ENCODE measurements around the gene SCYGR5. TPM values are rescaled to one million over a fixed set of nuclear protein-coding genes. Genes with fewer than 3 reads are reported as not detected.

Gene SCYGR5
- polyA plus RNA-seq, 1 donor (not counting 4 experiments of a cell fraction or from before 2014, with no cell fraction given) = not detected

DNA sequence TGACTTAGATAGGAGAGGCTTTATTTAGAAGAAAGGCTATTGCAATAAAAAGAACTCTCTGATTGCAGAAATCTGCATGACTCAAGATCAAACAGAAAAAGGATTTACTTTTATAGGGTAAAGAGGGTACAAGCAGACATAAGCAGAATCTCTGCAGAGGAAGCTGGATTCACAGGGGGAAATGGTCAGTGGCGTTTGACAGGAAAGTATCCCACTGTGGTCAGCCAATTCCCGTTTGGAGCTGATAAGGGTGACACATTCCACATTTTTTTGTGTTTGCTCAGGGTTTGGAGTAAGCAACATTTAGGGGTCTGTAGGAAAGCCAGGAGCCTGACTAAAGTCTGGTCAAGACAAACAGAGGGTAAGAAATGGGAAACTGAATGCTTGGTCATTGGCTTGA is 23.9 kb upstream of the SCYGR5 start:
- FAIRE-seq = no peak

DNA sequence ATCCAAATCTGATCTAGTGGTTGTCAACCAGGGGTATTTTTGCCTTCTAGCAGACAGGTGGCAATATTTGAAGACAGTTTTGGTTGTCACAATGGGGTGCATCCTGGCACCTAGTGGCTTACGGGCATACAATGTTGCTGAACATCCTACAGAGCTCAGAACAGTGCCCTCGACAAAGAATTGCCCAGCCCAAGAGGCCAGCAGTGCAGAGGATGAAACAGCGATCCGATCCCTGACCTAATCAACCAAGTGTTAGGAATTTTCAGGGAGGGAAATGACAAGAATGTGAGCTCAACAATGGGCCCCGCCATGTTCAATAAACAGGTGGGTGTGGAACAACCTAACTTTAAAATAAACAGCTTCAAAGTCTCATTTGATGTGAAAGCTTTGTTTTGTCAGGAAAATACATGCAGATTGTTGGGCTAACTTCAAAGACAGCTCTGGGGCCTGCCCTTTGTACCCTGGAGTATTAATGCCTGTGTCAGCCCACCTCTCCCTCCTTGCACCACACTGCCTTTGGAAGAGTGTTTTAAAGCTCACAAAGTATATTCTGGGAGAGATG is 22.5 kb upstream of the SCYGR5 start:
- Histone ChIP-seq H3K36me3 (ENCODE audit: control insufficient read depth in 2 of 2, extremely low read depth in 1 of 2, insufficient read depth in 2 of 2, low read length in 2 of 2) (no peaks in the 10 kb centered on the region), H3K4me2 (ENCODE audit: control insufficient read depth, extremely low read depth, insufficient read depth, low read depth, low read length) (no peak overlapping the region), H3K4me1 (ENCODE audit: control insufficient read depth, extremely low read depth, insufficient read depth, low read length) (no peaks in the 10 kb centered on the region), H3K27ac (ENCODE audit: control insufficient read depth, insufficient read depth, low read length) (no peak overlapping the region), H3K79me2 (ENCODE audit: control insufficient read depth, insufficient read depth, low read length) (no peaks in the 10 kb centered on the region), H3K27me3 (ENCODE audit: control insufficient read depth, extremely low read depth, insufficient read depth, low read length) (no peaks in the 10 kb centered on the region), H2AFZ (ENCODE audit: control insufficient read depth, low read length) (no peak overlapping the region), H3K9ac (ENCODE audit: control insufficient read depth, extremely low read depth, insufficient read depth, low read length) (no peak overlapping the region), H4K20me1 (ENCODE audit: control insufficient read depth, extremely low read depth, insufficient read depth, low read length) (no peaks in the 10 kb centered on the region), H3K9me3 (ENCODE audit: control insufficient read depth, low read depth, low read length) (no peaks in the 10 kb centered on the region), H3K4me3 (ENCODE audit: control insufficient read depth in 2 of 3, extremely low read depth in 1 of 3, insufficient read depth in 2 of 3, low read depth in 1 of 3, low read length in 3 of 3) (no peak overlapping the region), H3K9me1 (ENCODE audit: control insufficient read depth, extremely low read depth, insufficient read depth, low read length) (no peaks in the 10 kb centered on the region)
- dilution Hi-C loops (cut with MboI; ENCODE audit: extremely low pct_ligation_motif_present, low sequenced_read_pairs) = no loop called here
- TF ChIP-seq EZH2 (IDR thresholded peaks at IDR 0.05; ENCODE audit: low read length) = no peak
- TF ChIP-seq, protein P1, sequence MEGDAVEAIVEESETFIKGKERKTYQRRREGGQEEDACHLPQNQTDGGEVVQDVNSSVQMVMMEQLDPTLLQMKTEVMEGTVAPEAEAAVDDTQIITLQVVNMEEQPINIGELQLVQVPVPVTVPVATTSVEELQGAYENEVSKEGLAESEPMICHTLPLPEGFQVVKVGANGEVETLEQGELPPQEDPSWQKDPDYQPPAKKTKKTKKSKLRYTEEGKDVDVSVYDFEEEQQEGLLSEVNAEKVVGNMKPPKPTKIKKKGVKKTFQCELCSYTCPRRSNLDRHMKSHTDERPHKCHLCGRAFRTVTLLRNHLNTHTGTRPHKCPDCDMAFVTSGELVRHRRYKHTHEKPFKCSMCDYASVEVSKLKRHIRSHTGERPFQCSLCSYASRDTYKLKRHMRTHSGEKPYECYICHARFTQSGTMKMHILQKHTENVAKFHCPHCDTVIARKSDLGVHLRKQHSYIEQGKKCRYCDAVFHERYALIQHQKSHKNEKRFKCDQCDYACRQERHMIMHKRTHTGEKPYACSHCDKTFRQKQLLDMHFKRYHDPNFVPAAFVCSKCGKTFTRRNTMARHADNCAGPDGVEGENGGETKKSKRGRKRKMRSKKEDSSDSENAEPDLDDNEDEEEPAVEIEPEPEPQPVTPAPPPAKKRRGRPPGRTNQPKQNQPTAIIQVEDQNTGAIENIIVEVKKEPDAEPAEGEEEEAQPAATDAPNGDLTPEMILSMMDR (optimal IDR thresholded peaks at IDR 0.05 in 1 of 3, IDR thresholded peaks at IDR 0.05 in 1 of 3, conservative IDR thresholded peaks at IDR 0.05 in 1 of 3; ENCODE audit: extremely low read depth in 1 of 3, insufficient read depth in 2 of 3, low read length in 3 of 3) = no peak
- FAIRE-seq = no peak
- DNase-seq (ENCODE audit: low read depth, low spot score) = no peak

More for the DNA sequence above, 23.9 kb upstream of the SCYGR5 start:
- Histone ChIP-seq H3K9ac (ENCODE audit: control insufficient read depth, extremely low read depth, insufficient read depth, low read length) (no peak overlapping the region), H3K4me2 (ENCODE audit: control insufficient read depth, extremely low read depth, insufficient read depth, low read depth, low read length) (no peak overlapping the region), H3K9me1 (ENCODE audit: control insufficient read depth, extremely low read depth, insufficient read depth, low read length) (no peaks in the 10 kb centered on the region), H2AFZ (ENCODE audit: control insufficient read depth, low read length) (no peak overlapping the region), H3K9me3 (ENCODE audit: control insufficient read depth, low read depth, low read length) (no peaks in the 10 kb centered on the region), H3K79me2 (ENCODE audit: control insufficient read depth, insufficient read depth, low read length) (no peaks in the 10 kb centered on the region), H3K4me1 (ENCODE audit: control insufficient read depth, extremely low read depth, insufficient read depth, low read length) (no peaks in the 10 kb centered on the region), H3K27ac (ENCODE audit: control insufficient read depth, insufficient read depth, low read length) (no peak overlapping the region), H3K36me3 (ENCODE audit: control insufficient read depth in 2 of 2, extremely low read depth in 1 of 2, insufficient read depth in 2 of 2, low read length in 2 of 2) (no peaks in the 10 kb centered on the region), H3K27me3 (ENCODE audit: control insufficient read depth, extremely low read depth, insufficient read depth, low read length) (no peaks in the 10 kb centered on the region), H3K4me3 (ENCODE audit: control insufficient read depth in 2 of 3, extremely low read depth in 1 of 3, insufficient read depth in 2 of 3, low read depth in 1 of 3, low read length in 3 of 3) (no peak overlapping the region), H4K20me1 (ENCODE audit: control insufficient read depth, extremely low read depth, insufficient read depth, low read length) (no peaks in the 10 kb centered on the region)
- dilution Hi-C loops (cut with MboI; ENCODE audit: extremely low pct_ligation_motif_present, low sequenced_read_pairs) = no loop called here
- TF ChIP-seq, protein P1 (optimal IDR thresholded peaks at IDR 0.05 in 1 of 3, IDR thresholded peaks at IDR 0.05 in 1 of 3, conservative IDR thresholded peaks at IDR 0.05 in 1 of 3; ENCODE audit: extremely low read depth in 1 of 3, insufficient read depth in 2 of 3, low read length in 3 of 3) = no peak
- no peak for TF ChIP-seq EZH2 (IDR thresholded peaks at IDR 0.05; ENCODE audit: low read length)
- DNase-seq (ENCODE audit: low read depth, low spot score) = no peak
